Measurements from ENCODE around the gene NPVF.
A peak's percentile ranks its signal among the peaks of the same experiment; 100 is the strongest.

The NPVF gene

GRCh38 chr7:25234336-25234735, 6.0 kb upstream of the NPVF start:
- no peak for DNase-seq (ENCODE audit: low spot score)

- no peak for DNase-seq (ENCODE audit: low spot score)
Measured at GRCh38 chr7:25223206-25223605, 5.1 kb downstream of the NPVF start.

- DNase-seq (ENCODE audit: low spot score): no peak
Measured at GRCh38 chr7:25222666-25223065, 5.6 kb downstream of the NPVF start.

- DNase-seq (ENCODE audit: low spot score): no peak
Measured at GRCh38 chr7:25221009-25221408, 7.3 kb downstream of the NPVF start.

- DNase-seq (ENCODE audit: low spot score): no peak
Measured at GRCh38 chr7:25218191-25218590, 10.1 kb downstream of the NPVF start.

GRCh38 chr7:25216837-25217236, 11.4 kb downstream of the NPVF start:
- DNase-seq (ENCODE audit: low spot score): peak; percentile 88

GRCh38 chr7:25215694-25216335, 12.5 kb downstream of the NPVF start:
- peak; percentile 49 for DNase-seq (ENCODE audit: low spot score)

GRCh38 chr7:25208525-25209221, 19.6 kb downstream of the NPVF start:
- no peak for DNase-seq (ENCODE audit: low spot score)

- no peak for DNase-seq (ENCODE audit: low spot score)
Measured at GRCh38 chr7:25207887-25208286, 20.4 kb downstream of the NPVF start.

- DNase-seq (ENCODE audit: low spot score): no peak
Measured at GRCh38 chr7:25206765-25207164, 21.5 kb downstream of the NPVF start.

GRCh38 chr7:25196132-25196896, 32.0 kb downstream of the NPVF start:
- DNase-seq (ENCODE audit: low spot score): no peak

GRCh38 chr7:25194036-25194435, 34.2 kb downstream of the NPVF start:
- DNase-seq (ENCODE audit: low spot score): no peak

- DNase-seq (ENCODE audit: low spot score): no peak
Measured at GRCh38 chr7:25192043-25192442, 36.2 kb downstream of the NPVF start.

- DNase-seq (ENCODE audit: low spot score): no peak
Measured at GRCh38 chr7:25189197-25189596, 39.1 kb downstream of the NPVF start.

GRCh38 chr7:25187932-25188331, 40.4 kb downstream of the NPVF start:
- DNase-seq (ENCODE audit: low spot score): no peak

GRCh38 chr7:25186436-25186835, 41.9 kb downstream of the NPVF start:
- DNase-seq (ENCODE audit: low spot score): no peak

GRCh38 chr7:25181532-25181931, 46.8 kb downstream of the NPVF start:
- no peak for DNase-seq (ENCODE audit: low spot score)

GRCh38 chr7:25180946-25181345, 47.3 kb downstream of the NPVF start:
- DNase-seq (ENCODE audit: low spot score): no peak

- DNase-seq (ENCODE audit: low spot score): no peak
Measured at GRCh38 chr7:25180592-25180923, 47.7 kb downstream of the NPVF start.

GRCh38 chr7:25179771-25180591, 48.3 kb downstream of the NPVF start:
- peak; percentile 98 for DNase-seq (ENCODE audit: low spot score)

GRCh38 chr7:25179325-25179724, 49.0 kb downstream of the NPVF start:
- DNase-seq (ENCODE audit: low spot score): no peak

Measured in NAMALWA (cell line).